Calu3 (cell line): ENCODE data around the gene HECTD2. TPM values are rescaled to one million over a fixed set of nuclear protein-coding genes. Genes with fewer than 3 reads are reported as not detected.
"Not testable (repeated sequence)": the region's sequence is repeated elsewhere in the genome, so short reads cannot be mapped to it uniquely, and the experiment has no call there.

Experiments
- BruUV-seq: library from RNA; stranded (reverse); fragments of 400-500 nt; replicated peaks from 2 replicates; lab custom pipeline; 2021; lab: Mats Ljungman, UMichigan
- CTCF ChIA-PET: fragments of 300-600 bp; sonication (Branson Sonifier 250); formaldehyde crosslinking; loops from one replicate; lab custom pipeline; 2022; ENCODE audit warnings: antibody characterized with exemption; lab: Charles Lee
- DNase-seq: peaks from one replicate; pipeline ENCODE4 v3.0.0; 2022
- H3K27ac Mint-ChIP-seq: one replicate; pipeline ENCODE4 v1.8.0; 2022; ENCODE audit warnings: mixed read lengths; ENCODE audit not compliant: unreplicated experiment
- H3K27me3 Mint-ChIP-seq: one replicate; pipeline ENCODE4 v1.8.0; 2022; ENCODE audit warnings: mixed read lengths; ENCODE audit not compliant: unreplicated experiment
- H3K36me3 Mint-ChIP-seq: one replicate; pipeline ENCODE4 v1.8.0; 2022; ENCODE audit warnings: mild to moderate bottlenecking, moderate library complexity, mixed read lengths; ENCODE audit not compliant: insufficient read depth, unreplicated experiment
- H3K4me1 Mint-ChIP-seq: one replicate; pipeline ENCODE4 v1.8.0; 2022; ENCODE audit warnings: mild to moderate bottlenecking, low read depth, mixed read lengths; ENCODE audit not compliant: unreplicated experiment
- H3K4me3 Mint-ChIP-seq: one replicate; pipeline ENCODE4 v1.8.0; 2022; ENCODE audit warnings: mild to moderate bottlenecking, low read depth, moderate library complexity, mixed read lengths; ENCODE audit not compliant: unreplicated experiment
- H3K9me3 Mint-ChIP-seq: one replicate; pipeline ENCODE4 v1.8.0; 2022; ENCODE audit warnings: low read depth, mixed read lengths; ENCODE audit not compliant: unreplicated experiment
- intact Hi-C: fragments of 100-400 bp; cut with micrococcal nuclease; formaldehyde crosslinking; loops from one replicate; pipeline ENCODE4 v1.10.0; 2022; ENCODE audit not compliant: unreplicated experiment
- total RNA-seq: library from RNA; stranded (reverse); gene quantifications from 2 replicates; pipeline ENCODE4 v1.2.3, GENCODE V29; 2022
- TF ChIP-seq, protein P1 (sequence below): fragments of 200-600 bp; IDR thresholded peaks from one replicate; pipeline ENCODE4 v1.8.0; 2022; ENCODE audit warnings: antibody characterized with exemption; ENCODE audit not compliant: unreplicated experiment

HECTD2 gene
- total RNA-seq, 1 experiment from 2014 or later: 2.7 TPM

DNA sequence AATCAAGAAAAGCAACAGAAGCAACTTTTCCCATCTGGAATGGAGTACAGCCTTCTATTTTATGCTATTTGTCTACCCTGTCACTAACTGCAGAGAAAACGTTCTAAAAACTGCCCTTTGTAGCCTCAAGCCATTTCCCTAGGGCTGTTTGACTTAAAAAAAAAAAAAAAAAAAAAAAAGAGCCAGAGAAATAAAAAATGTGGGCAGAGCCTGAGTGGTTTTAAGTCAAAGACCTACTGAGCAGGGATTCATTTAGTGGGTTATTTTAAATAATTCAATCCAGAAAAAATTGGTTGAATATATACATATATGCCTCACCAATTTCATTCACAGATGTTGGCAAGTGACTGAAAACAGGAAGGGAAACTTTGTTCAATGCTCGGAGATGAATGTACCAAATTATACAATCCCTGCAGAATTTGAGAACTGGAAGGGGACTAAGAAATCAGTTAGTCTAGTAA is 147.5 kb downstream of the HECTD2 start:
- H3K4me1 Mint-ChIP-seq: peaks cover 53% of the 10 kb centered on the region
- intact Hi-C loops: loop anchor here (2.0 to 10.0 kb wide), 2 partner anchors 47 to 187 kb away; no protein-coding TSS in a partner anchor

DNA sequence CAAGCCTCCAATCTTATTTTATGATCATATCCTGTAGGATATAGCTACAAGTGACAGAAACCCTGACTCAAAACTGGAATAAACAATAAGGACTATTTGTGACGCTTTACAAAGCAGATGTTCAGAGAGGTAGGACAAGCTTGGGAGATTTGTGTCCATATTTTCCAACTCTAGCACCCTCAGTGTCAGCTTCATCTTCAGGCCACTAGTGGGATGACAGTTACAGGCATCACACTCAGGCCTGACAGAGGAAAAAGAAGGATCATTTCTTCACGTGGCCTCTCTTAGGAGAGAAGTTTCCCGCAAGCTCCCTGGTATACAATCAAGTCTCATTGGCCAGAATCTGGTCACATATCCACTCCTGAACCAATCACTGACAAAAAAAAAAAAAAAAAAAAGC is 148.3 kb downstream of the HECTD2 start:
- Mint-ChIP-seq H3K27me3 (no peaks in the 10 kb centered on the region), H3K36me3 (peaks cover 5% of the 10 kb centered on the region), H3K4me3 (no peak overlapping the region), H3K4me1 (peaks cover 60% of the 10 kb centered on the region), H3K27ac (no peak overlapping the region), H3K9me3 (no peaks in the 10 kb centered on the region)
- DNase-seq: no peak
- TF ChIP-seq, protein P1, sequence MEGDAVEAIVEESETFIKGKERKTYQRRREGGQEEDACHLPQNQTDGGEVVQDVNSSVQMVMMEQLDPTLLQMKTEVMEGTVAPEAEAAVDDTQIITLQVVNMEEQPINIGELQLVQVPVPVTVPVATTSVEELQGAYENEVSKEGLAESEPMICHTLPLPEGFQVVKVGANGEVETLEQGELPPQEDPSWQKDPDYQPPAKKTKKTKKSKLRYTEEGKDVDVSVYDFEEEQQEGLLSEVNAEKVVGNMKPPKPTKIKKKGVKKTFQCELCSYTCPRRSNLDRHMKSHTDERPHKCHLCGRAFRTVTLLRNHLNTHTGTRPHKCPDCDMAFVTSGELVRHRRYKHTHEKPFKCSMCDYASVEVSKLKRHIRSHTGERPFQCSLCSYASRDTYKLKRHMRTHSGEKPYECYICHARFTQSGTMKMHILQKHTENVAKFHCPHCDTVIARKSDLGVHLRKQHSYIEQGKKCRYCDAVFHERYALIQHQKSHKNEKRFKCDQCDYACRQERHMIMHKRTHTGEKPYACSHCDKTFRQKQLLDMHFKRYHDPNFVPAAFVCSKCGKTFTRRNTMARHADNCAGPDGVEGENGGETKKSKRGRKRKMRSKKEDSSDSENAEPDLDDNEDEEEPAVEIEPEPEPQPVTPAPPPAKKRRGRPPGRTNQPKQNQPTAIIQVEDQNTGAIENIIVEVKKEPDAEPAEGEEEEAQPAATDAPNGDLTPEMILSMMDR: no peak
- BruUV-seq: no TSS peak
- CTCF ChIA-PET: interaction anchor here (0.6 to 0.7 kb wide), 4 partner anchors 75 to 150 kb away, joined by 3 to 6 read pairs (median 4); partner anchors contain the start of gene PPP1R3C
- intact Hi-C loops: loop anchor here (10.0 kb wide), 1 partner anchor 186 kb away; no protein-coding TSS in a partner anchor

More for the DNA sequence above, 147.5 kb downstream of the HECTD2 start:
- TF ChIP-seq, protein P1: no peak
- no TSS peak for BruUV-seq
- no peaks in the 10 kb centered on the region for H3K27me3 Mint-ChIP-seq
- H3K9me3 Mint-ChIP-seq: no peaks in the 10 kb centered on the region
- H3K36me3 Mint-ChIP-seq: peaks cover 5% of the 10 kb centered on the region
- CTCF ChIA-PET: no interaction called here
- H3K27ac Mint-ChIP-seq: peak overlapping the region; percentile 75
- no peak for DNase-seq
- no peak overlapping the region for H3K4me3 Mint-ChIP-seq

DNA sequence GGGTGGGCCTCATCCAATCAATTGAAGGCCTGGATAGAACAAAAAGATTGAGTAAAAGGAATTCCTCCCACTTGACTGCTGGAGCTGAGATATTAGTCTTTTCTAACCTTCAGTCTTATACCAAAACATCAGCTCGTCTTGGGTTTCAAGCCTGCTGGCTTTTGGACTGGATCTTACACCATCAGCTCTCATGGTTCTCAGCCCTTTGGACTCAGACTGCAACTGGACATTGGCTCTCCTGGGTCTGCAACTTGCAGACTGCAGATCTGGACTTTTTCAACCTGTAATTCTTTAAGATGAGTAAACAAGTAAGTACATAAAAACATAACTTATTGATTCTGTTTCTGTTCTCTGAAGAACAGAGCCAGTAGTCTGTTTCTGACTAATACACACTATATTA is 149.0 kb downstream of the HECTD2 start:
- Mint-ChIP-seq H3K27me3 (no peaks in the 10 kb centered on the region), H3K27ac (no peak overlapping the region), H3K4me1 (peaks cover 59% of the 10 kb centered on the region), H3K9me3 (no peaks in the 10 kb centered on the region), H3K4me3 (no peak overlapping the region), H3K36me3 (peaks cover 5% of the 10 kb centered on the region)
- TF ChIP-seq, protein P1: no peak
- intact Hi-C loops: loop anchor here (10.0 kb wide), 1 partner anchor 186 kb away; no protein-coding TSS in a partner anchor
- no peak for DNase-seq
- CTCF ChIA-PET: interaction anchor here (0.5 to 0.7 kb wide), 5 partner anchors 74 to 150 kb away, joined by 3 to 6 read pairs (median 4); partner anchors contain the start of gene PPP1R3C
- no TSS peak for BruUV-seq

DNA sequence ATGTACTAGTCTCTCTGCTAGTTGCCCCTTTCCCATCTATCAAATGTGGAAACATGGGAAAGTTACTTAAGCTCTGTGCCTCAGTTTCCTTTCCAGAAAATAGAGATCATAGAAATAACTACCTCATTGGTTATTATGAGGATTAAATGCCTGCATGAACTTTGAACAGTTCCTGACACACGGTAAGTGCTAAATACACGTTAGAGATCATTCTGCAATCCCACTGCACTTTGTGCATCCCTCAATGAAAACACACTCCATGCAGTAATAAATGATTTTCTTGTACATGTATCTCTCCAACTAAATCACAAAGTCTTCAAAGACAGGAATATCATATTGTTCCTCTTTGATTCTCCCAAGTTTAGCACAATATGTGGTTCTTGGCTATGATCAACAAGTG is 149.6 kb downstream of the HECTD2 start:
- H3K27me3 Mint-ChIP-seq: no peaks in the 10 kb centered on the region
- H3K27ac Mint-ChIP-seq: no peak overlapping the region
- H3K4me1 Mint-ChIP-seq: peaks cover 53% of the 10 kb centered on the region
- H3K36me3 Mint-ChIP-seq: peaks cover 5% of the 10 kb centered on the region
- H3K4me3 Mint-ChIP-seq: no peak overlapping the region
- no peaks in the 10 kb centered on the region for H3K9me3 Mint-ChIP-seq
- DNase-seq: no peak
- TF ChIP-seq, protein P1: no peak
- CTCF ChIA-PET: no interaction called here
- no TSS peak for BruUV-seq
- intact Hi-C loops: loop anchor here (10.0 kb wide), 1 partner anchor 185 kb away; no protein-coding TSS in a partner anchor

DNA sequence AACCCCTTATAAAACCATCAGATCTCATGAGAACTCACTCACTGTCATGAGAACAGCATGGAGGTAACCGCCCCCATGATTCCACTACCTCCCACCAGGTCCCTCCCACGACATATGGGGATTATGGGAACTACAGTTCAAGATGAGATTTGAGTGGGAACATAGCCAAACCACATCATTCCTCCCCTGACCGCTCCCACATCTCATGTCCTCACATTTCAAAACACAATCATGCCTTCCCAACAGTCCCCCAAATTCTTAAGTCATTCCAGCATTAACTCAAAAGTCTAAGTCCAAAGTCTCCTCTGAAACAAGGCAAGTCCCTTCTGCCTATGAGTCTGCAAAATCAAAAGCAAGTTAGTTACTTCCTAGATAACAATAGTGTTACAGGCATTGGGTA is 150.7 kb downstream of the HECTD2 start:
- H3K36me3 Mint-ChIP-seq, BruUV-seq, CTCF ChIA-PET, H3K27ac Mint-ChIP-seq, H3K4me3 Mint-ChIP-seq, H3K27me3 Mint-ChIP-seq, intact Hi-C loops, H3K9me3 Mint-ChIP-seq: not testable (repeated sequence)
- H3K4me1 Mint-ChIP-seq: peaks cover 47% of the 10 kb centered on the region
- peak; percentile 10 for DNase-seq
